GM19025 (cell line): Measurements from ENCODE around the gene IL27RA.

Experiments
- ATAC-seq: cut with Tn5 transposase; IDR thresholded peaks from one replicate; pipeline ENCODE4 v1.9.1; 2021; ENCODE audit warnings: mild to moderate bottlenecking, low read depth, moderate library complexity; ENCODE audit not compliant: unreplicated experiment

The IL27RA gene

GRCh38 chr19:14031719-14032480 is at the start of gene IL27RA:
IL27RA (plus strand) TSS chr19:14031762; CDS start chr19:14031873, 111 bp downstream.
- no peak for ATAC-seq

GRCh38 chr19:13981988-13982501 is 49.5 kb upstream of the IL27RA start:
- no peak for ATAC-seq

GRCh38 chr19:13982773-13983172 is 48.8 kb upstream of the IL27RA start:
- no peak for ATAC-seq

- no peak for ATAC-seq
Measured at GRCh38 chr19:13983213-13983889, 48.2 kb upstream of the IL27RA start.

GRCh38 chr19:13984186-13984585 is 47.4 kb upstream of the IL27RA start:
- ATAC-seq, result no peak

- ATAC-seq, result no peak
Measured at GRCh38 chr19:13984875-13985741, 46.5 kb upstream of the IL27RA start.

GRCh38 chr19:13985771-13986347 is 45.7 kb upstream of the IL27RA start:
- peak; percentile 10 for ATAC-seq

- peak; percentile 83 for ATAC-seq
Measured at GRCh38 chr19:13986348-13986904, 45.1 kb upstream of the IL27RA start.

GRCh38 chr19:13987101-13987890 is 44.3 kb upstream of the IL27RA start:
- no peak for ATAC-seq

GRCh38 chr19:13989487-13989886 is 42.1 kb upstream of the IL27RA start:
- no peak for ATAC-seq

GRCh38 chr19:13990085-13990484 is 41.5 kb upstream of the IL27RA start:
- no peak for ATAC-seq

- ATAC-seq, result no peak
Measured at GRCh38 chr19:13992025-13992424, 39.5 kb upstream of the IL27RA start.

GRCh38 chr19:13993590-13994300 is 37.8 kb upstream of the IL27RA start:
- no peak for ATAC-seq

GRCh38 chr19:13995017-13995728 is 36.4 kb upstream of the IL27RA start:
- no peak for ATAC-seq

- ATAC-seq, result no peak
Measured at GRCh38 chr19:13995878-13996765, 35.4 kb upstream of the IL27RA start.

- ATAC-seq, result no peak
Measured at GRCh38 chr19:13996928-13997630, 34.5 kb upstream of the IL27RA start.

GRCh38 chr19:13997631-13997962 is 34.0 kb upstream of the IL27RA start:
- ATAC-seq, result no peak
